ENCODE data around the gene NRXN3. TPM values are rescaled to one million over a fixed set of nuclear protein-coding genes. Genes with fewer than 3 reads are reported as not detected.

The NRXN3 gene
- total and polyA plus RNA-seq, 2 experiments from 2014 or later: 1.0 to 1.8 TPM

DNA sequence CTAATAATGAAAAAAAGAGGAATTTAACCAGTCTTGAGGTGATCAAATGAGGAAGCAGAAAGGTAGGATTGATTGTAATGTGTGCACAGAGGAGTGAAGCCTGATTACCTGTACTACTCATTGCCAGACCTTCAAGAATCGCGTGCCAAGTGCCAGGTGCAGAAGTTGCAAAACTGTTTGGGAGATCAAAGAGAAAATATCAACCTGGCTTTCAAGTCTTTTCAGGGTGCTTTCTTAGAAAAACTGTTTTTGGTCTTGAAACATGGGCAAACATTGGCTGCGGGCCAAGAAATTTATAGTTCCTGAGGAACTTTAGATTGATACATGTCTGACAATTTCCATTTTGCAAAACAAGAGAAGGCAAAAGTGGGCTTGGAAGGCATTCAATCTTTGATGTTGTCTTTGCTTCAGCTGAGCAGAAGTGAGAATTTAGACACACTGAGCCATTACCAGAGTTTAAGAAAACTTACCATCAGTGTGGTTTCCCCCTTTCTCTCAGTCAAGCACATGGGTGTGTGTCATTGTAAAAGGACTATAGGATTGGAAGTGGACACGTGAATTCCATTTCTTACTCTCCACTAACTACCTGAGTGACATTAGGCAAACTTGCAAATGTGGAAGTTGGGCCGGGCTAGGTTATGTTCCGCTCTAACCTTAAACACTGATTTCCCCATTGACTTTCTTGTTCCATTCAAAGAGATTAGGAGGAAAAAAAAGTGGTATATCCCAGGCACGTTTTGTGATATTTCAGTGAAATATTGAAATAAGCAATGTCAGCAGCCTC lies 1555.0 kb downstream of the NRXN3 start (continued):
- TF ChIP-seq, protein P1, sequence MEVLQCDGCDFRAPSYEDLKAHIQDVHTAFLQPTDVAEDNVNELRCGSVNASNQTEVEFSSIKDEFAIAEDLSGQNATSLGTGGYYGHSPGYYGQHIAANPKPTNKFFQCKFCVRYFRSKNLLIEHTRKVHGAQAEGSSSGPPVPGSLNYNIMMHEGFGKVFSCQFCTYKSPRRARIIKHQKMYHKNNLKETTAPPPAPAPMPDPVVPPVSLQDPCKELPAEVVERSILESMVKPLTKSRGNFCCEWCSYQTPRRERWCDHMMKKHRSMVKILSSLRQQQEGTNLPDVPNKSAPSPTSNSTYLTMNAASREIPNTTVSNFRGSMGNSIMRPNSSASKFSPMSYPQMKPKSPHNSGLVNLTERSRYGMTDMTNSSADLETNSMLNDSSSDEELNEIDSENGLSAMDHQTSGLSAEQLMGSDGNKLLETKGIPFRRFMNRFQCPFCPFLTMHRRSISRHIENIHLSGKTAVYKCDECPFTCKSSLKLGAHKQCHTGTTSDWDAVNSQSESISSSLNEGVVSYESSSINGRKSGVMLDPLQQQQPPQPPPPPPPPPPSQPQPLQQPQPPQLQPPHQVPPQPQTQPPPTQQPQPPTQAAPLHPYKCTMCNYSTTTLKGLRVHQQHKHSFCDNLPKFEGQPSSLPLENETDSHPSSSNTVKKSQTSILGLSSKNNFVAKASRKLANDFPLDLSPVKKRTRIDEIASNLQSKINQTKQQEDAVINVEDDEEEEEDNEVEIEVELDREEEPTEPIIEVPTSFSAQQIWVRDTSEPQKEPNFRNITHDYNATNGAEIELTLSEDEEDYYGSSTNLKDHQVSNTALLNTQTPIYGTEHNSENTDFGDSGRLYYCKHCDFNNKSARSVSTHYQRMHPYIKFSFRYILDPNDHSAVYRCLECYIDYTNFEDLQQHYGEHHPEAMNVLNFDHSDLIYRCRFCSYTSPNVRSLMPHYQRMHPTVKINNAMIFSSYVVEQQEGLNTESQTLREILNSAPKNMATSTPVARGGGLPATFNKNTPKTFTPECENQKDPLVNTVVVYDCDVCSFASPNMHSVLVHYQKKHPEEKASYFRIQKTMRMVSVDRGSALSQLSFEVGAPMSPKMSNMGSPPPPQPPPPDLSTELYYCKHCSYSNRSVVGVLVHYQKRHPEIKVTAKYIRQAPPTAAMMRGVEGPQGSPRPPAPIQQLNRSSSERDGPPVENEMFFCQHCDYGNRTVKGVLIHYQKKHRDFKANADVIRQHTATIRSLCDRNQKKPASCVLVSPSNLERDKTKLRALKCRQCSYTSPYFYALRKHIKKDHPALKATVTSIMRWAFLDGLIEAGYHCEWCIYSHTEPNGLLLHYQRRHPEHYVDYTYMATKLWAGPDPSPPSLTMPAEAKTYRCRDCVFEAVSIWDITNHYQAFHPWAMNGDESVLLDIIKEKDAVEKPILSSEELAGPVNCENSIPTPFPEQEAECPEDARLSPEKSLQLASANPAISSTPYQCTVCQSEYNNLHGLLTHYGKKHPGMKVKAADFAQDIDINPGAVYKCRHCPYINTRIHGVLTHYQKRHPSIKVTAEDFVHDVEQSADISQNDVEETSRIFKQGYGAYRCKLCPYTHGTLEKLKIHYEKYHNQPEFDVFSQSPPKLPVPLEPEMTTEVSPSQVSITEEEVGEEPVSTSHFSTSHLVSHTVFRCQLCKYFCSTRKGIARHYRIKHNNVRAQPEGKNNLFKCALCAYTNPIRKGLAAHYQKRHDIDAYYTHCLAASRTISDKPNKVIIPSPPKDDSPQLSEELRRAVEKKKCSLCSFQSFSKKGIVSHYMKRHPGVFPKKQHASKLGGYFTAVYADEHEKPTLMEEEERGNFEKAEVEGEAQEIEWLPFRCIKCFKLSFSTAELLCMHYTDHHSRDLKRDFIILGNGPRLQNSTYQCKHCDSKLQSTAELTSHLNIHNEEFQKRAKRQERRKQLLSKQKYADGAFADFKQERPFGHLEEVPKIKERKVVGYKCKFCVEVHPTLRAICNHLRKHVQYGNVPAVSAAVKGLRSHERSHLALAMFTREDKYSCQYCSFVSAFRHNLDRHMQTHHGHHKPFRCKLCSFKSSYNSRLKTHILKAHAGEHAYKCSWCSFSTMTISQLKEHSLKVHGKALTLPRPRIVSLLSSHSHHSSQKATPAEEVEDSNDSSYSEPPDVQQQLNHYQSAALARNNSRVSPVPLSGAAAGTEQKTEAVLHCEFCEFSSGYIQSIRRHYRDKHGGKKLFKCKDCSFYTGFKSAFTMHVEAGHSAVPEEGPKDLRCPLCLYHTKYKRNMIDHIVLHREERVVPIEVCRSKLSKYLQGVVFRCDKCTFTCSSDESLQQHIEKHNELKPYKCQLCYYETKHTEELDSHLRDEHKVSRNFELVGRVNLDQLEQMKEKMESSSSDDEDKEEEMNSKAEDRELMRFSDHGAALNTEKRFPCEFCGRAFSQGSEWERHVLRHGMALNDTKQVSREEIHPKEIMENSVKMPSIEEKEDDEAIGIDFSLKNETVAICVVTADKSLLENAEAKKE (CRISPR knock-in tag; IDR thresholded peaks at IDR 0.05): no peak
- TF ChIP-seq ZNF114 (CRISPR knock-in tag; IDR thresholded peaks at IDR 0.05): no peak
- TF ChIP-seq, protein P2, sequence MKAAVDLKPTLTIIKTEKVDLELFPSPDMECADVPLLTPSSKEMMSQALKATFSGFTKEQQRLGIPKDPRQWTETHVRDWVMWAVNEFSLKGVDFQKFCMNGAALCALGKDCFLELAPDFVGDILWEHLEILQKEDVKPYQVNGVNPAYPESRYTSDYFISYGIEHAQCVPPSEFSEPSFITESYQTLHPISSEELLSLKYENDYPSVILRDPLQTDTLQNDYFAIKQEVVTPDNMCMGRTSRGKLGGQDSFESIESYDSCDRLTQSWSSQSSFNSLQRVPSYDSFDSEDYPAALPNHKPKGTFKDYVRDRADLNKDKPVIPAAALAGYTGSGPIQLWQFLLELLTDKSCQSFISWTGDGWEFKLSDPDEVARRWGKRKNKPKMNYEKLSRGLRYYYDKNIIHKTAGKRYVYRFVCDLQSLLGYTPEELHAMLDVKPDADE (IDR thresholded peaks at IDR 0.05): no peak

DNA sequence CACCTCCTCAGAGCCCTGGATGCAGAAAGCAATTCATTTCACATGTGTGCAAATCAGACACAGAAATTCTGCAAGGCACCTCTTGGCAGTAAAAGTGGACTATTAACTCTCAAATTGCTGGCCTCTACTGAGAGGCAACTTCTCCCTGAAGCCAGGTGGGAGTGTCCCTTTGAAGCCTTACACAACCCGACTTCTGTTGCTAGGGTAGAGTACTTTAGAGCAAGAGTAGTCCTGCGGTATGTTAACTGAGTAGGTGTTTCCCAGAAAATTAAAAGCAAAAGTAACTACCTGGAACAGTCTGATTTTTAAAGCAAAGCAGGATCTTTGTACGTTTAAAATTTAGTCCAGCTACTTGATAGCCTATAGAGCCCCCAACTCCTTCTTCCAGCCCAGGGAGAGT lies 1557.7 kb downstream of the NRXN3 start:
- H3K4me3 ChIP-seq: no peak overlapping the region
- peaks cover 7% of the 10 kb centered on the region; the same call in 2 of the 3 replicates for H3K4me1 Mint-ChIP-seq
- H4K20me1 ChIP-seq (replicated peaks; ENCODE audit: insufficient read depth): no peaks in the 10 kb centered on the region
- no peak overlapping the region for H3K4me3 Mint-ChIP-seq
- H3K79me2 ChIP-seq (replicated peaks; ENCODE audit: insufficient read depth): no peaks in the 10 kb centered on the region
- no peak overlapping the region for H3K27ac Mint-ChIP-seq
- no peaks in the 10 kb centered on the region for H3F3A ChIP-seq (replicated peaks; ENCODE audit: low read depth)
- H3K36me3 ChIP-seq (ENCODE audit: insufficient read depth): no peaks in the 10 kb centered on the region
- no peaks in the 10 kb centered on the region for H3K9me2 ChIP-seq (ENCODE audit: insufficient read depth)
- ATAC-seq: no peak
- H2AFZ ChIP-seq: no peak overlapping the region
- H3K27me3 Mint-ChIP-seq (ENCODE audit: insufficient read depth, low read depth, poor library complexity): peaks cover 1% of the 10 kb centered on the region
- no peak overlapping the region for H3K27ac ChIP-seq (ENCODE audit: low read depth)
- no peaks in the 10 kb centered on the region for H3K9me3 Mint-ChIP-seq
- no peaks in the 10 kb centered on the region for H3K4me1 ChIP-seq (ENCODE audit: insufficient read depth)
- no peaks in the 10 kb centered on the region for H3K36me3 Mint-ChIP-seq (ENCODE audit: low read depth)
- no peak overlapping the region for H3K4me2 ChIP-seq
- no peak for DNase-seq (ENCODE audit: low spot score)
- no peaks in the 10 kb centered on the region for H3K27me3 ChIP-seq (ENCODE audit: insufficient read depth)
- TF ChIP-seq EZH2phosphoT487 (IDR thresholded peaks at IDR 0.05; ENCODE audit: unreplicated experiment): no peak
- TF ChIP-seq, protein P1 (CRISPR knock-in tag; IDR thresholded peaks at IDR 0.05): no peak
- no peak for TF ChIP-seq EZH2 (IDR thresholded peaks at IDR 0.05; ENCODE audit: low read depth, unreplicated experiment)
- TF ChIP-seq, protein P2 (IDR thresholded peaks at IDR 0.05): no peak

Measured in GM23338 (cell line).